Heart right ventricle (tissue), 16 donors: ENCODE results near the gene DLX6. TPM values are rescaled to one million over a fixed set of nuclear protein-coding genes. Genes with fewer than 3 reads are reported as not detected.

Experiments used
- ATAC-seq, 8 donors: fragments of 200-7000 bp; cut with Tn5 transposase; one replicate each; pipeline ENCODE4 v1.9.1; 2020; ENCODE audit warnings: mild to moderate bottlenecking in 8 of 8, moderate library complexity in 8 of 8, moderate number of reproducible peaks in 1 of 8
- DNase-seq, 2 donors: peaks; one replicate each; pipeline ENCODE4 v3.0.0-alpha.2; 2020
- H3K27ac ChIP-seq, 10 donors: fragments of 200-600 bp; sonication (generic) in 2 of 10; one replicate each; pipeline versions ENCODE4 v1.5.0 to v1.8.0; 2020 to 2022; ENCODE audit warnings: mild to moderate bottlenecking in 3 of 10
- H3K27me3 ChIP-seq, 7 donors: fragments of 200-600 bp; one replicate each; pipeline ENCODE4 v1.8.0; 2021 to 2022; ENCODE audit warnings: mild to moderate bottlenecking in 2 of 7
- H3K36me3 ChIP-seq, 9 donors: fragments of 200-600 bp; sonication (generic) in 1 of 9; one replicate each; pipeline versions ENCODE4 v1.5.0 to v1.8.0; 2020 to 2022; ENCODE audit warnings: mild to moderate bottlenecking in 2 of 9
- H3K4me1 ChIP-seq, 9 donors: fragments of 200-600 bp; sonication (generic) in 1 of 9; one replicate each; pipeline versions ENCODE4 v1.5.0 to v1.8.0; 2020 to 2022; ENCODE audit warnings: mild to moderate bottlenecking in 4 of 9
- H3K4me3 ChIP-seq, 10 donors: fragments of 200-600 bp; sonication (generic) in 2 of 10; one replicate each; pipeline versions ENCODE4 v1.5.0 to v1.8.0; 2020 to 2022; ENCODE audit warnings: mild to moderate bottlenecking in 7 of 10, moderate library complexity in 2 of 10
- H3K9me3 ChIP-seq, 11 donors: fragments of 200-600 bp in 10 of 11; sonication (generic) in 2 of 11; one replicate each; pipeline versions ENCODE4 v1.5.0 to v1.8.0; 2013 to 2022; ENCODE audit warnings: mild to moderate bottlenecking in 2 of 11, control low read depth in 1 of 11, moderate library complexity in 1 of 11
- WGBS, 2 donors: extraction: QIAGEN DNeasy Blood & Tissue Kit; methylation state at CpG; one replicate each; pipeline ENCODE4 v1.1.7; 2013; ENCODE audit warnings: inconsistent platforms in 1 of 2; 5-methylcytosine and 5-hydroxymethylcytosine counted together
- intact Hi-C, 10 donors: fragments of 100-400 bp; cut with DNase I; formaldehyde crosslinking; loops; one replicate each; pipeline versions ENCODE4 v1.11.1 to v1.14.2; 2022
- polyA plus RNA-seq, 2 donors: library from polyadenylated mRNA; stranded (reverse); fragments of 200-250 nt; gene quantifications; one replicate each; pipeline ENCODE4 v1.2.3, GENCODE V29; 2013
- total RNA-seq, 10 donors: library from RNA; stranded (reverse); fragmentation: NEBNext Ultra II Directional in 3 of 10; extraction: Animal tissue kit (Norgen Biotek cat#: 25700) in 3 of 10; gene quantifications; one replicate each; pipeline versions ENCODE4 v1.2.1 to v1.2.4, GENCODE V29; 2021 to 2023
- TF ChIP-seq, protein P1 (sequence below), 9 donors: fragments of 200-600 bp; sonication (generic) in 2 of 9; IDR thresholded peaks; one replicate each; pipeline versions ENCODE4 v1.5.0 to v1.8.0; 2021 to 2022; ENCODE audit warnings: antibody characterized with exemption in 9 of 9, mild to moderate bottlenecking in 5 of 9, moderate library complexity in 1 of 9
- donor health status: Arrhythmogenic right ventricular cardiomyopathy.
- donor health status: ischemic (EF 13 %, LVEDD 7.1; RV severe dilation, severe dysfunction).
- donor health status: healthy with polysubstance abuse.
- donor health status: DM: no; HTN: yes; CAD: no.
- donor health status: DM: no; HTN: no; CAD: no.
- donor health status: ischemic (EF 25% LVEDD 6.9; RV normal size, moderate dysfunction).
- donor health status: ischemic (EF 25% LVEDD 5.7; RV mildly dilated, moderate dysfunction).
- donor health status: healthy.
- donor health status: DM: yes; HTN: yes; CAD: no.
- donor health status: Ischemic cardiomyopathy.
- donor health status: ischemic (EF 35%, LVEDD 5.7; RV mildly dilated, moderate dysfunction).
- donor health status: nonischemic (EF 11% LVEDD 7.7; RV severe dilation, severe dysfunction).
- donor health status: DM: yes; HTN: yes; CAD: no.
- donor health status: PGD.
- donor health status: ischemic (EF 29% LVEDD 5.4; RV normal size, mild dysfunction).
- donor health status: nonischemic (EF 23%, LVEDD 6.1; RV moderate dilation, normal function).

DLX6 gene
- total and polyA plus RNA-seq, 12 donors: not detected

GRCh38 chr7:96998744-96999143 lies 6.6 kb upstream of the DLX6 start:
- 2 to 4% methylated on average over 14 of the region's 14 CpGs for WGBS, 2 donors
- ATAC-seq (no peak), DNase-seq (no peak)
- Histone ChIP-seq H3K36me3 (no peaks in the 10 kb centered on the region), H3K4me3 (no peak overlapping the region), H3K4me1 (peaks cover 0 to 12% (median 1%) of the 10 kb centered on the region in 9 donors), H3K9me3 (peaks cover 0 to 6% (median 0%) of the 10 kb centered on the region in 11 donors), H3K27me3 (peaks cover 60 to 100% (median 100%) of the 10 kb centered on the region in 7 donors), H3K27ac (no peak overlapping the region)
- TF ChIP-seq, protein P1, sequence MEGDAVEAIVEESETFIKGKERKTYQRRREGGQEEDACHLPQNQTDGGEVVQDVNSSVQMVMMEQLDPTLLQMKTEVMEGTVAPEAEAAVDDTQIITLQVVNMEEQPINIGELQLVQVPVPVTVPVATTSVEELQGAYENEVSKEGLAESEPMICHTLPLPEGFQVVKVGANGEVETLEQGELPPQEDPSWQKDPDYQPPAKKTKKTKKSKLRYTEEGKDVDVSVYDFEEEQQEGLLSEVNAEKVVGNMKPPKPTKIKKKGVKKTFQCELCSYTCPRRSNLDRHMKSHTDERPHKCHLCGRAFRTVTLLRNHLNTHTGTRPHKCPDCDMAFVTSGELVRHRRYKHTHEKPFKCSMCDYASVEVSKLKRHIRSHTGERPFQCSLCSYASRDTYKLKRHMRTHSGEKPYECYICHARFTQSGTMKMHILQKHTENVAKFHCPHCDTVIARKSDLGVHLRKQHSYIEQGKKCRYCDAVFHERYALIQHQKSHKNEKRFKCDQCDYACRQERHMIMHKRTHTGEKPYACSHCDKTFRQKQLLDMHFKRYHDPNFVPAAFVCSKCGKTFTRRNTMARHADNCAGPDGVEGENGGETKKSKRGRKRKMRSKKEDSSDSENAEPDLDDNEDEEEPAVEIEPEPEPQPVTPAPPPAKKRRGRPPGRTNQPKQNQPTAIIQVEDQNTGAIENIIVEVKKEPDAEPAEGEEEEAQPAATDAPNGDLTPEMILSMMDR (IDR thresholded peaks at IDR 0.05): no peak
- intact Hi-C loops: no loop called here

DNA sequence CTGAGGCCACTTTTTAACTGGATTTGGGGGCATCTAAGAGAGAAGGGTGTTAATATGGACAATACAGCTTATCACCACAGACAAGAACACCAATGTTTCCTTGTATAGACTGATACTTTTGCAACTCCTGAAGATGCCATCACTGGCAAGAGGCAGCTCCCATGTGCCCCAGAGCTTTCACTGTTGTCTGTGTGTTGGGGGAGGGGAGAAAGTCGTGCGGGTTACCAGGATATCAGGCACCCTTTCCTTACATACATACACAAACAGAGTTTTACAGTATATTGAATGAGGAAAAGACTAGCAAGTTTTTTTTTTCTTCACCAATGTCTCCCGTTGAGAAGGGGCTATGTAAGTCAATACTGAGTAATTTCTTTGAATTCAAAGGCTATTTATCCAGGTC lies 4.1 kb upstream of the DLX6 start:
- intact Hi-C loops: no loop called here
- Histone ChIP-seq H3K27ac (no peak overlapping the region), H3K27me3 (peaks cover 56 to 100% (median 100%) of the 10 kb centered on the region in 7 donors), H3K9me3 (no peaks in the 10 kb centered on the region), H3K4me1 (peaks cover 5 to 29% (median 20%) of the 10 kb centered on the region in 9 donors), H3K36me3 (no peaks in the 10 kb centered on the region), H3K4me3 (no peak overlapping the region)
- ATAC-seq: no peak
- 12 to 14% methylated on average over 3 of the region's 3 CpGs for WGBS, 2 donors
- TF ChIP-seq, protein P1 (IDR thresholded peaks at IDR 0.05): no peak
- DNase-seq: no peak

- Histone ChIP-seq H3K9me3 (no peaks in the 10 kb centered on the region), H3K36me3 (no peaks in the 10 kb centered on the region), H3K27ac (no peak overlapping the region), H3K4me3 (no peak overlapping the region), H3K27me3 (peaks cover 59 to 100% (median 100%) of the 10 kb centered on the region in 7 donors), H3K4me1 (peaks cover 5 to 33% (median 24%) of the 10 kb centered on the region in 9 donors)
- intact Hi-C loops: no loop called here
- ATAC-seq: no peak
- DNase-seq: no peak
- 24 to 28% methylated on average over 39 of the region's 39 CpGs for WGBS, 2 donors
- TF ChIP-seq, protein P1 (IDR thresholded peaks at IDR 0.05): no peak
Measured at GRCh38 chr7:97001656-97002554, 3.4 kb upstream of the DLX6 start.

DNA sequence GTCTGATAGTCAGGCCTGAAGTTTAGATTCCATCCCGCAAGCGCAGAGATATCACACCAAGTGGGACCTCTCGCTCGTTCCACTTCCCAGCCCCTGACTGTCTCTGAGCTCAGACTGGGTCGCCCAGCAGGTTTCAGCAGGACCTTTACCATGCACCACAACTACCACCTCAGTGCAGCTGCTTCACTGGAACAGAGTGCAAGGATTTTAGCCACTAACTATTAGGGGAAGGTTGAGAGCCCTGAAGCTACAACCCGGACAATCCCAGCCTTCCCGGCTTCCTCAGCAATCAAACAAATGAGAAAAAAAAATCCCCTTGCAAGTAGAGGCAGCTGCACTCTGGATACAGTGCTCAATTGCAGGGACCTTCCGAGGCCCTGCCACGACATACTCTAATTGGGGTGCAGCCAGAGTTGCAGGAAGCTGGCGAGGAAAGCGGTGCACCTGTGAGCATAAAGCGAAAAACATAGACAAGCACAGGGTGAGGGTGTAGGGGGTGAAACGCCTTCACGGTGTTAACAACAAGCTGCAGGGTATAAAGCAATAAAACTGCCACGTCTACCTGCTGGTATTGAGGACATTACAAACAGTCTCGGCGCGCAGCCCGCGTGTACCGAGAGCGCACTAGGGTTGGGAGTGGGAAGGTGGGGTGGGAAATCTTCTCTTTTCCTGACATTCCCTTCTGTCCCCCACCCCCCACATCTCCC lies 2.6 kb upstream of the DLX6 start:
- TF ChIP-seq, protein P1 (IDR thresholded peaks at IDR 0.05): no peak
- WGBS, 2 donors: 5 to 11% methylated on average over 22 of the region's 22 CpGs
- Histone ChIP-seq H3K27ac (no peak overlapping the region), H3K4me1 (peaks cover 5 to 34% (median 24%) of the 10 kb centered on the region in 9 donors), H3K36me3 (no peaks in the 10 kb centered on the region), H3K27me3 (peaks cover 64 to 100% (median 100%) of the 10 kb centered on the region in 7 donors), H3K9me3 (no peaks in the 10 kb centered on the region), H3K4me3 (no peak overlapping the region)
- DNase-seq (no peak), ATAC-seq (no peak)
- intact Hi-C loops: no loop called here
